ENCODE measurements around the gene KCNS3. TPM values are rescaled to one million over a fixed set of nuclear protein-coding genes. Genes with fewer than 3 reads are reported as not detected.

The KCNS3 gene
- total and polyA plus RNA-seq, 2 of the 4 experiments (the other 2 are of a cell fraction) = 2.9 to 4.3 TPM

GRCh38 chr2:17943444-17943843 lies 65.0 kb downstream of the KCNS3 start:
- no peak overlapping the region for H2BK20ac ChIP-seq (ENCODE audit: low read depth, low read length)
- no peak overlapping the region for H2AK5ac ChIP-seq (ENCODE audit: low read depth, low read length)
- intact Hi-C loops (cut with micrococcal nuclease) = no loop called here
- H3K36me3 ChIP-seq (ENCODE audit: control insufficient read depth, insufficient read depth, low read length) = no peaks in the 10 kb centered on the region
- H4K8ac ChIP-seq (ENCODE audit: low read depth in 2 of 2, low read length in 2 of 2) = no peak overlapping the region
- no peak overlapping the region for H3K56ac ChIP-seq (ENCODE audit: extremely low read depth, insufficient read depth, low read length)
- no peaks in the 10 kb centered on the region for H3K4me1 ChIP-seq (ENCODE audit: control insufficient read depth, insufficient read depth, low read length)
- CTCF ChIA-PET = no interaction called here
- H2AFZ ChIP-seq (replicated peaks; ENCODE audit: low read length, poor library complexity) = no peak overlapping the region
- no peak overlapping the region for H3K23ac ChIP-seq (ENCODE audit: low read depth, low read length)
- BruUV-seq (replicated peaks) = no TSS peak
- H2AK9ac ChIP-seq (replicated peaks; ENCODE audit: low read depth, low read length, poor library complexity) = no peak overlapping the region
- H4K5ac ChIP-seq (ENCODE audit: low read depth, low read length) = no peak overlapping the region
- WGBS, 2 experiments (ENCODE audit: extremely low coverage in 2 of 2, insufficient read length in 1 of 2) = no CpG with 5 or more reads among the region's 4 CpGs
- in situ Hi-C loops (cut with MboI; ENCODE audit: low sequenced_read_pairs) = no loop called here
- no peak overlapping the region for H3K4me3 ChIP-seq (ENCODE audit: insufficient read depth, low read depth, low read length)
- H4K20me1 ChIP-seq (ENCODE audit: insufficient read depth, low read length) = no peaks in the 10 kb centered on the region
- 0 out of 2 replicates have a peak, but pooled peaks cover 2% of the 10 kb centered on the region for H3K9me1 ChIP-seq (ENCODE audit: insufficient read depth, low read length)
- ATAC-seq (ENCODE audit: low read depth) (no peak), DNase-seq (no peak)
- no peak overlapping the region for H3K27ac ChIP-seq (ENCODE audit: insufficient read depth, low read length)
- dilution Hi-C loops (cut with HindIII; ENCODE audit: low sequenced_read_pairs, unreplicated experiment) = no loop called here
- no peak overlapping the region for H3K4me2 ChIP-seq (ENCODE audit: low read depth, low read length)
- H4K91ac ChIP-seq (ENCODE audit: insufficient read depth, low read depth, low read length) = no peak overlapping the region
- peaks cover 3% of the 10 kb centered on the region for H3K9me3 ChIP-seq (ENCODE audit: control insufficient read depth, insufficient read depth, low read length)
- H3K9ac ChIP-seq (ENCODE audit: low read depth, low read length) = no peak overlapping the region
- no peaks in the 10 kb centered on the region for H3K79me1 ChIP-seq (ENCODE audit: low read depth in 1 of 2, low read length in 2 of 2)
- no peak overlapping the region for H3K4ac ChIP-seq (ENCODE audit: low read depth, low read length)
- POLR2A ChIA-PET (ENCODE audit: unreplicated experiment) = no interaction called here
- TF ChIP-seq RFX5 (IDR thresholded peaks at IDR 0.05; ENCODE audit: low read depth, low read length) = no peak
- 0 out of 2 replicates have a peak, but pooled peaks have one; percentile 29 for TF ChIP-seq CEBPB (IDR thresholded peaks at IDR 0.05; ENCODE audit: low read depth, low read length)
- no peak overlapping the region for H2BK120ac ChIP-seq (ENCODE audit: low read depth, low read length)
- H3K14ac ChIP-seq (replicated peaks; ENCODE audit: low read depth, low read length) = no peak overlapping the region
- H3K18ac ChIP-seq (ENCODE audit: low read depth, low read length) = no peak overlapping the region
- H3K27me3 ChIP-seq (ENCODE audit: control insufficient read depth, insufficient read depth, low read length) = no peaks in the 10 kb centered on the region; the same call in none of the 2 replicates
- H2BK5ac ChIP-seq (ENCODE audit: low read depth, low read length, poor library complexity, severe bottlenecking) = no peak overlapping the region
- no peak overlapping the region for H2BK15ac ChIP-seq (ENCODE audit: low read depth, low read length)

All from IMR-90 (cell line).